BE2C (cell line): ENCODE results near the gene TRDMT1.

ENCODE experiments used
- DNase-seq: peaks from one replicate; pipeline ENCODE4 v3.0.0-alpha.2; 2020
- H3K27me3 ChIP-seq: fragments of 250-450 bp; sonication (Bioruptor Pico); 2 replicates; pipeline ENCODE4 v1.5.1; 2020; ENCODE audit warnings: mild to moderate bottlenecking
- H3K36me3 ChIP-seq: fragments of 250-450 bp; sonication (Bioruptor Pico); 2 replicates; pipeline ENCODE4 v1.5.1; 2020; ENCODE audit warnings: mild to moderate bottlenecking
- H3K4me1 ChIP-seq: fragments of 250-450 bp; sonication (Bioruptor Pico); 2 replicates; pipeline ENCODE4 v1.5.1; 2020
- H3K4me3 ChIP-seq: 2 replicates; pipeline ENCODE4 v1.5.1; 2011; ENCODE audit warnings: low read depth, low read length
- H3K9me3 ChIP-seq: fragments of 250-450 bp; sonication (Bioruptor Pico); 2 replicates; pipeline ENCODE4 v1.5.1; 2020
- TF ChIP-seq, protein P1 (sequence below): IDR thresholded peaks from 2 replicates; pipeline ENCODE4 v1.5.1; 2012; ENCODE audit warnings: mild to moderate bottlenecking, low read depth, low read length

The TRDMT1 gene

DNA sequence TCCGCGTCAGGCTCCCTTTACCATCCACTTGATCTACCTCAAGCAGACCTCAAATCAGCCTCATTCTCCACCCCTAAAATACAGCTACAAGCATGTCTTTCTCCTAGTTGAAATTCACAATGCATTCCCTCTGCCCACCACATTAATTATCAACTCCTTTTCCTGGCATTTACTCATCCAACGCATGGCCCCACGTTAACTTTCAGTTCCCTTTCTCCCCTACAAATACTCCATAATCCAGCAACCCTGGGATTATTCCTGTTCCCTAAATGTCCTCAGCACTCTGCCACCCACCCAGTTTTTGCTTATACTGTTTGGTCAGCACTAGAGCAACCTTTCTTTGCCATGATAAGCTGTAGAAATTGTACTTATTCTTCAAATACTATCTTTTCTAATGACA is 20.9 kb upstream of the TRDMT1 start:
- Histone ChIP-seq H3K4me3 (no peak overlapping the region), H3K27me3 (no peaks in the 10 kb centered on the region), H3K4me1 (no peaks in the 10 kb centered on the region), H3K36me3 (no peaks in the 10 kb centered on the region), H3K9me3 (no peaks in the 10 kb centered on the region)
- DNase-seq: no peak
- TF ChIP-seq, protein P1, sequence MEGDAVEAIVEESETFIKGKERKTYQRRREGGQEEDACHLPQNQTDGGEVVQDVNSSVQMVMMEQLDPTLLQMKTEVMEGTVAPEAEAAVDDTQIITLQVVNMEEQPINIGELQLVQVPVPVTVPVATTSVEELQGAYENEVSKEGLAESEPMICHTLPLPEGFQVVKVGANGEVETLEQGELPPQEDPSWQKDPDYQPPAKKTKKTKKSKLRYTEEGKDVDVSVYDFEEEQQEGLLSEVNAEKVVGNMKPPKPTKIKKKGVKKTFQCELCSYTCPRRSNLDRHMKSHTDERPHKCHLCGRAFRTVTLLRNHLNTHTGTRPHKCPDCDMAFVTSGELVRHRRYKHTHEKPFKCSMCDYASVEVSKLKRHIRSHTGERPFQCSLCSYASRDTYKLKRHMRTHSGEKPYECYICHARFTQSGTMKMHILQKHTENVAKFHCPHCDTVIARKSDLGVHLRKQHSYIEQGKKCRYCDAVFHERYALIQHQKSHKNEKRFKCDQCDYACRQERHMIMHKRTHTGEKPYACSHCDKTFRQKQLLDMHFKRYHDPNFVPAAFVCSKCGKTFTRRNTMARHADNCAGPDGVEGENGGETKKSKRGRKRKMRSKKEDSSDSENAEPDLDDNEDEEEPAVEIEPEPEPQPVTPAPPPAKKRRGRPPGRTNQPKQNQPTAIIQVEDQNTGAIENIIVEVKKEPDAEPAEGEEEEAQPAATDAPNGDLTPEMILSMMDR: no peak

DNA sequence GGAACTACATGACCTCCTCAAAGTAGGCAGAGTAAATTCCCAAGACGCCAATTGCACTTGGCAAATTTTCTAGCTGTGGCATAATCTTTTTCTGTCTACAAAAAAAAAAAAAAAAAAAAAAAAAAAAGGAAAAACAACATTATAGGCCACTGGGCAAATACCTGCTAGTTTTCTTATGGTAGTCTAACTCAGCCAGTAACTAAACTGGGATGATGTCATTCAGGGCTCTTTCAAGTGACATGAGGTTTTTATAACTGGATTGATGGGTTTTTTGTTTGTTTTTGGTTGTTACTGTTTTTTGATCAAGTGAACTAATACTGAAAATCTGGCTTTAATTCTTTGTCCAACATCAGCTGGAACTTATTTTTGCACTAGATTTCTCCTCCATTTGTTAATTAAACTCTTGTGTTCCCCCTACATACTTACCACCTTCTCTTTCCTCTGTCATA is 19.2 kb upstream of the TRDMT1 start:
- no peaks in the 10 kb centered on the region for H3K9me3 ChIP-seq
- TF ChIP-seq, protein P1: no peak
- no peaks in the 10 kb centered on the region for H3K4me1 ChIP-seq
- no peaks in the 10 kb centered on the region for H3K27me3 ChIP-seq
- DNase-seq: no peak
- H3K36me3 ChIP-seq: no peaks in the 10 kb centered on the region
- H3K4me3 ChIP-seq: no peak overlapping the region

DNA sequence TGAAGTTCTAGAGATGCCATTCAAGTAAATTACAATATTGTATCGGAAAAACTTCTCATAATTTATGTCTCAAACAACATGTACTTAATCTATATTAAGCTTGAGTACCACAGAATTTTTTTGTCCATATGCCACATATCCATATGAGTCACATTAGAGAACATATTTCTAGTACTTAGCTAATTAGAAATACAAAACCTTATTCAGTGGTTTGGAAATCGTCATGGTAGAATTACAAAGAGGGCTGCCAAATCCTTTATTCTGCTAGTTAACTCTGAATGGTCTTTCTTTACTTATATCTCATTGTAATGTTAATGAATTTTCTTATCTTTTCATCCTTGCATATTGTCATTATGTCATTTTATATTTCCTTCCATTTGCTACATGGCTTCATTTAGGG is 17.6 kb upstream of the TRDMT1 start:
- no peaks in the 10 kb centered on the region for H3K4me1 ChIP-seq

DNA sequence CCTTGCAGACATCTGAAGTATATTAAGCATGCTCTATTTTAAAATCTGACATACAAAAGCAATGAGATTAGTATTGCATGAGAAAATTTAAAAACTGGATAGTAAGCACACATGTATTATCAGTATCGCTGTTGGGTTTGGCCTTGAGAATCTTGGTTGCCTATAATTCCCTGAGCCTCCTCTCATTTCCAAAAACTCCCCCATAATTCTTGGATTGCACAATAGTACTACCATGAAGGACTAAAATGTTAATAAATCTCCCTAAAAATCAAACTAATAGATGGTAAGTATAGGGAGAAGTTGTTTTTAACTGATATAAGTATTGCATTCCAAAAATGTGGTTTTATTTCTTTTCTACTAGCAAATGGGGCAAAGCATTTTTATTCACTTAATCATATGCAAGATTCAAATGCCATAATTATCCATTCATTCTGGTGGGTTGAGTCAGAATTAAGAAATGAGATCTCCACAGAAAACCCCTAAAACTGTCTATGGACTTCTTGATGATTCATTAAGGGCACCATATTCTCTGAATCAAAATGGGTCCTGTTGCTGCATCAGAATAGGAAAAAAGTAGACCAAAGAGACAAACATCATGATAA is 16.3 kb upstream of the TRDMT1 start:
- no peaks in the 10 kb centered on the region for H3K27me3 ChIP-seq
- TF ChIP-seq, protein P1: no peak
- DNase-seq: no peak
- H3K4me1 ChIP-seq: no peaks in the 10 kb centered on the region
- no peak overlapping the region for H3K4me3 ChIP-seq
- no peaks in the 10 kb centered on the region for H3K9me3 ChIP-seq
- no peaks in the 10 kb centered on the region for H3K36me3 ChIP-seq

More for the DNA sequence above, 17.6 kb upstream of the TRDMT1 start:
- Histone ChIP-seq H3K9me3 (no peaks in the 10 kb centered on the region), H3K4me3 (no peak overlapping the region), H3K36me3 (no peaks in the 10 kb centered on the region), H3K27me3 (no peaks in the 10 kb centered on the region)
- DNase-seq: no peak
- TF ChIP-seq, protein P1: no peak

DNA sequence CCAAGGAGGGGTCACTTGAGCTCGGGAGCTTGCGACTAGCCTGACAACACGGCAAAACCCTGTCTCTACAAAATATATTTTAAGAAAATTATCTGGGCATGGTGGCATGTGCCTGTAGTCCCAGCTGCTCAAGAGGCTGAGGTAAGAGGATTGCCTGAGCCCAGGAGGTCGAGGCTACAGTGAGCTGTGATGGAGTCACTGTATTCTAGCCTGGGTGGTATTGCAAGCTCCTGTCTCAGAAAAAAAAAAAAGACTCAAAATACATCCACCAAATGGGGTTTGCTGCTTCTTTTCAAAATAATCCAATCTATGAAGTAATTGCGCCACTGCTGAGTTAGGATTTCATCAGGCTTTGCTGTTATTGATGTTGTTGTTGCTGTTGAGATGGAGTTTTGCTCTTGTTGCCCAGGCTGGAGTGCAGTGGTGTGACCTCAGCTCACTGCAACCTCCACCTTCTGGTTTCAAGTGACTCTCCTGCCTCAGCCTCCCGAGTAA is 15.5 kb upstream of the TRDMT1 start:
- Histone ChIP-seq H3K36me3 (no peaks in the 10 kb centered on the region), H3K9me3 (no peaks in the 10 kb centered on the region), H3K27me3 (no peaks in the 10 kb centered on the region), H3K4me3 (no peak overlapping the region), H3K4me1 (no peaks in the 10 kb centered on the region)
- TF ChIP-seq, protein P1: no peak
- DNase-seq: no peak

DNA sequence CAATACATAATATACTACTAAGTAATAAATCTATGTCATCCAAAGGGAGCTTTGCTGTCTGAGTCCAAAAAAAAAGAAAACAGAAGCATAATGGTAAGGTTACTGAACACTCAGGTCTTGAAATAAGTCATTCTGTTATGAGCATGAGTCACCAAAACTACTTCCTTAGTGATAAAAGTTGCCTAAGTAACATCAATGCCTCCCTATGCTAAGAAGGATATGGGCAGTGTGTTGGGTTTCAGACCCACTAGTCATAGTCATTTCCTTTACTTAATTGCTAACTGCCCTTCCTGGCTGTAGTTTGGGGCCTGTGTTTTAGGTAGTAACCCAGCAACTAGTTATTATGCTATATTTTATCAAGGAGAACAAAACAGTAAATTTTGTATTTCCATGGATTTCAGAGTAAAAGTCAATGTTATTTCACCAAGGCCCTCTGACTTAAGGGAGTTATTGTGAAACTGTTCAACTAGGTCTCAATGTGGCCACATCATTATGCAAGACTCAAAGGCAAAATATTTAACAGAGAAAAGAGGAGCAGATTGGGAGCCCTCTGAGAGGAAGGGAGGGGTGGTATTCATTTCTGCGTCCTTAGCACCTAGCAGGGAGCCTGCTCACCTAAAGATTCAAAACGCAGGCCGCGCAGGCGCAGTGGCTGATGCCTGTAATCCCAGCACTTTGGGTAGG is 14.9 kb upstream of the TRDMT1 start:
- H3K4me1 ChIP-seq: no peaks in the 10 kb centered on the region

More for the DNA sequence above, 14.9 kb upstream of the TRDMT1 start:
- Histone ChIP-seq H3K27me3 (no peaks in the 10 kb centered on the region), H3K4me3 (no peak overlapping the region), H3K9me3 (no peaks in the 10 kb centered on the region), H3K36me3 (no peaks in the 10 kb centered on the region)
- DNase-seq: no peak
- TF ChIP-seq, protein P1: no peak
